SK-N-SH treated with all-trans-retinoic acid at 6 μM for 48 hours (cell line): ENCODE results near the gene FAM228A.
A peak's percentile ranks its signal among the peaks of the same experiment; 100 is the strongest.

Experiments
- ATAC-seq: fragments of 200-7000 bp; cut with Tn5 transposase; 3 replicates; pipeline ENCODE4 v1.9.1; 2020; ENCODE audit warnings: mild to moderate bottlenecking, moderate library complexity
- ARNTL ChIP-seq: fragments of 450-650 bp; formaldehyde crosslinking; IDR thresholded peaks from 2 replicates; pipeline ENCODE4 v1.5.0; 2020; ENCODE audit warnings: low read depth, mild to moderate bottlenecking, moderate library complexity, borderline replicate concordance
- BACH2 ChIP-seq: fragments of 250-450 bp; sonication (Bioruptor Pico); IDR thresholded peaks from 2 replicates; pipeline ENCODE4 v1.9.0; 2021; ENCODE audit warnings: mild to moderate bottlenecking, borderline replicate concordance
- CSDC2 ChIP-seq: fragments of 250-450 bp; sonication (Bioruptor Pico); IDR thresholded peaks from 2 replicates; pipeline ENCODE4 v1.5.0; 2020; ENCODE audit warnings: mild to moderate bottlenecking, moderate library complexity
- CSRNP3 ChIP-seq: fragments of 250-450 bp; sonication (Bioruptor Pico); IDR thresholded peaks from 2 replicates; pipeline ENCODE4 v1.5.1; 2021; ENCODE audit warnings: mild to moderate bottlenecking, moderate library complexity
- ESRRG ChIP-seq: fragments of 250-450 bp; sonication (Bioruptor Pico); IDR thresholded peaks from 2 replicates; pipeline ENCODE4 v1.6.1; 2021; ENCODE audit warnings: mild to moderate bottlenecking
- GLIS3 ChIP-seq: fragments of 250-450 bp; sonication (Bioruptor Pico); IDR thresholded peaks from 2 replicates; pipeline ENCODE4 v1.5.0; 2020; ENCODE audit warnings: mild to moderate bottlenecking, moderate library complexity
- ISL1 ChIP-seq: fragments of 250-450 bp; sonication (Bioruptor Pico); IDR thresholded peaks from 2 replicates; pipeline ENCODE4 v2.1.2; 2022; ENCODE audit warnings: mild to moderate bottlenecking, moderate library complexity
- OSR1 ChIP-seq: fragments of 250-450 bp; sonication (Bioruptor Pico); IDR thresholded peaks from 2 replicates; pipeline ENCODE4 v1.8.0; 2022; ENCODE audit warnings: moderate library complexity, mild to moderate bottlenecking, inconsistent platforms
- POU6F1 ChIP-seq: fragments of 250-450 bp; sonication (Bioruptor Pico); IDR thresholded peaks from 2 replicates; pipeline ENCODE4 v1.8.0; 2021; ENCODE audit warnings: low read depth, mild to moderate bottlenecking, moderate library complexity, borderline replicate concordance
- PPARA ChIP-seq: fragments of 250-450 bp; sonication (Bioruptor Pico); IDR thresholded peaks from 2 replicates; pipeline ENCODE4 v1.5.0; 2020; ENCODE audit warnings: mild to moderate bottlenecking, borderline replicate concordance
- RARB ChIP-seq: fragments of 250-450 bp; sonication (Bioruptor Pico); IDR thresholded peaks from 2 replicates; pipeline ENCODE4 v1.8.0; 2021; ENCODE audit warnings: mild to moderate bottlenecking, moderate library complexity
- SNAI2 ChIP-seq: fragments of 250-450 bp; sonication (Bioruptor Pico); IDR thresholded peaks from 2 replicates; pipeline ENCODE4 v1.5.0; 2020; ENCODE audit warnings: mild to moderate bottlenecking, moderate library complexity
- TCF4 ChIP-seq: fragments of 250-450 bp; sonication (Bioruptor Pico); IDR thresholded peaks from 2 replicates; pipeline ENCODE4 v1.8.0; 2021; ENCODE audit warnings: mild to moderate bottlenecking, moderate library complexity, borderline replicate concordance
- TOX ChIP-seq: fragments of 250-450 bp; sonication (Bioruptor Pico); IDR thresholded peaks from 2 replicates; pipeline ENCODE4 v1.8.0; 2021; ENCODE audit warnings: mild to moderate bottlenecking, moderate library complexity, borderline replicate concordance
- ZC3H10 ChIP-seq: fragments of 250-450 bp; sonication (Bioruptor Pico); IDR thresholded peaks from 2 replicates; pipeline ENCODE4 v1.5.1; 2021; ENCODE audit warnings: mild to moderate bottlenecking, moderate library complexity
- ZFP3 ChIP-seq: fragments of 250-450 bp; sonication (Bioruptor Pico); IDR thresholded peaks from 2 replicates; pipeline ENCODE4 v1.5.0; 2020; ENCODE audit warnings: mild to moderate bottlenecking, moderate library complexity
- ZFP30 ChIP-seq: fragments of 450-650 bp; formaldehyde crosslinking; IDR thresholded peaks from 2 replicates; pipeline ENCODE4 v1.5.0; 2022; ENCODE audit warnings: mild to moderate bottlenecking, moderate library complexity
- ZNF565 ChIP-seq: fragments of 450-650 bp; formaldehyde crosslinking; conservative IDR thresholded peaks from 2 replicates; pipeline ENCODE4 v1.5.0; 2020; ENCODE audit warnings: low read depth, mild to moderate bottlenecking, moderate library complexity
- ZNF70 ChIP-seq: fragments of 450-650 bp; formaldehyde crosslinking; IDR thresholded peaks from 2 replicates; pipeline ENCODE4 v1.5.0; 2020; ENCODE audit warnings: mild to moderate bottlenecking, moderate library complexity
- ZNF8 ChIP-seq: fragments of 450-650 bp; formaldehyde crosslinking; IDR thresholded peaks from 2 replicates; pipeline ENCODE4 v1.5.0; 2020; ENCODE audit warnings: mild to moderate bottlenecking, moderate library complexity
- TF ChIP-seq, protein P1 (sequence below): fragments of 250-450 bp; sonication (Bioruptor Pico); IDR thresholded peaks from 2 replicates; pipeline ENCODE4 v1.8.0; 2020; ENCODE audit warnings: mild to moderate bottlenecking, moderate library complexity, borderline replicate concordance
- TF ChIP-seq, protein P2 (sequence below): fragments of 250-450 bp; sonication (Bioruptor Pico); IDR thresholded peaks from 2 replicates; pipeline ENCODE4 v1.5.1; 2020; ENCODE audit warnings: low read depth, mild to moderate bottlenecking, moderate library complexity

Gene FAM228A

GRCh38 chr2:24228470-24228869 is 53.6 kb downstream of the FAM228A start:
- peak; percentile 73 for ATAC-seq

DNA sequence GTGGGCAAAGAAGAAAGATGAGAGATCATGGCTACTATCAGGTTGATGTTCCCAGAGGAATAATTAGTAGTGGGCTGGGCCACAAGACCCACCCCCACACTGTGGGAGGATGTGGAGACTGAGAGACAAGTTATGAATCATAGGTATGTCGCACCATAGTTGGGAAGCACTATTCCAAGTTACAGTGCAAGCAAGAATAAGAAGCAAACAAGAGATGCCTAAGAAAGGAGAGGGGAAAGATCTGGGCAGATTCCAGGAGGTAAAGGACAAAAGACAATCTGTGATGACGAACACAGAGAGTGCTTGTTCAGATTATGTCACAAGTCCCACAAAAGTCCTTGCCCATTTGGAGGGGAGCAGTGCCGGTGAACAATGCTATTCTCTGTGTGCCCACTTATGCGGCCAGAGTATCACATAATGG is 56.6 kb downstream of the FAM228A start:
- TF ChIP-seq TOX (CRISPR knock-in tag), result no peak
- TF ChIP-seq BACH2 (CRISPR knock-in tag), result no peak
- no peak for TF ChIP-seq ARNTL
- TF ChIP-seq RARB (CRISPR knock-in tag), result no peak
- no peak for TF ChIP-seq ZNF8
- peak; percentile 55 for ATAC-seq

More at GRCh38 chr2:24228470-24228869, 53.6 kb downstream of the FAM228A start:
- TF ChIP-seq ESRRG (CRISPR knock-in tag) (no peak), ZNF565 (no peak), CSRNP3 (no peak), POU6F1 (CRISPR knock-in tag) (no peak), TOX (CRISPR knock-in tag) (no peak), ZNF70 (CRISPR knock-in tag) (no peak), SNAI2 (CRISPR knock-in tag) (no peak), ZFP3 (CRISPR knock-in tag) (no peak), ZFP30 (no peak), RARB (CRISPR knock-in tag) (no peak), ARNTL (no peak), PPARA (CRISPR knock-in tag) (no peak), GLIS3 (CRISPR knock-in tag) (no peak), ZC3H10 (CRISPR knock-in tag) (no peak), OSR1 (CRISPR knock-in tag) (no peak)
- TF ChIP-seq, protein P1, sequence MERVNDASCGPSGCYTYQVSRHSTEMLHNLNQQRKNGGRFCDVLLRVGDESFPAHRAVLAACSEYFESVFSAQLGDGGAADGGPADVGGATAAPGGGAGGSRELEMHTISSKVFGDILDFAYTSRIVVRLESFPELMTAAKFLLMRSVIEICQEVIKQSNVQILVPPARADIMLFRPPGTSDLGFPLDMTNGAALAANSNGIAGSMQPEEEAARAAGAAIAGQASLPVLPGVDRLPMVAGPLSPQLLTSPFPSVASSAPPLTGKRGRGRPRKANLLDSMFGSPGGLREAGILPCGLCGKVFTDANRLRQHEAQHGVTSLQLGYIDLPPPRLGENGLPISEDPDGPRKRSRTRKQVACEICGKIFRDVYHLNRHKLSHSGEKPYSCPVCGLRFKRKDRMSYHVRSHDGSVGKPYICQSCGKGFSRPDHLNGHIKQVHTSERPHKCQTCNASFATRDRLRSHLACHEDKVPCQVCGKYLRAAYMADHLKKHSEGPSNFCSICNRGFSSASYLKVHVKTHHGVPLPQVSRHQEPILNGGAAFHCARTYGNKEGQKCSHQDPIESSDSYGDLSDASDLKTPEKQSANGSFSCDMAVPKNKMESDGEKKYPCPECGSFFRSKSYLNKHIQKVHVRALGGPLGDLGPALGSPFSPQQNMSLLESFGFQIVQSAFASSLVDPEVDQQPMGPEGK, result no peak

DNA sequence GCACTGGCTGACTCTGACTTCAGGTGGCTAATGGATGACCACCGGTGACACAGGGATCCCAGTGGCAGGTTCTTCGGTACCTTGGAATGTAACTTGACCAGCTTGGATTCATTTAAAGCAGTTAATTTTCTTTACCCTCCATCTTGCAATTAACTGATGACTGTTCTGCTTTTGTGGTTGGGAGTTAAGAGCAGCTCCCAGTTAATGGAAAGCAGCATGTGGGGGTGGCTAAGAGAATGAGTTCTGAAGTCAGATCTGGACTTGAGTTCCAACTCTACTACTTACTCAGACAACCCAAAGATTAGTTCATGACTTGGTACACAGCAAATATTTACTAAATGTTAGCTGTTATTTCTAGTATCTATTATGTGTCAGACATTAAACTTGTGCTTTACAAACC is 58.5 kb downstream of the FAM228A start:
- ATAC-seq, result no peak
- TF ChIP-seq, protein P1, result no peak
- no peak for TF ChIP-seq ARNTL
- no peak for TF ChIP-seq POU6F1 (CRISPR knock-in tag)
- no peak for TF ChIP-seq ZFP3 (CRISPR knock-in tag)

GRCh38 chr2:24237313-24237712 is 62.5 kb downstream of the FAM228A start:
- ATAC-seq, result no peak
- TF ChIP-seq, protein P2, sequence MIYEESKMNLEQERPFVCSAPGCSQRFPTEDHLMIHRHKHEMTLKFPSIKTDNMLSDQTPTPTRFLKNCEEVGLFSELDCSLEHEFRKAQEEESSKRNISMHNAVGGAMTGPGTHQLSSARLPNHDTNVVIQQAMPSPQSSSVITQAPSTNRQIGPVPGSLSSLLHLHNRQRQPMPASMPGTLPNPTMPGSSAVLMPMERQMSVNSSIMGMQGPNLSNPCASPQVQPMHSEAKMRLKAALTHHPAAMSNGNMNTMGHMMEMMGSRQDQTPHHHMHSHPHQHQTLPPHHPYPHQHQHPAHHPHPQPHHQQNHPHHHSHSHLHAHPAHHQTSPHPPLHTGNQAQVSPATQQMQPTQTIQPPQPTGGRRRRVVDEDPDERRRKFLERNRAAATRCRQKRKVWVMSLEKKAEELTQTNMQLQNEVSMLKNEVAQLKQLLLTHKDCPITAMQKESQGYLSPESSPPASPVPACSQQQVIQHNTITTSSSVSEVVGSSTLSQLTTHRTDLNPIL (CRISPR knock-in tag), result no peak
- no peak for TF ChIP-seq CSDC2
- no peak for TF ChIP-seq ISL1 (CRISPR knock-in tag)
- TF ChIP-seq ZNF8, result no peak
- no peak for TF ChIP-seq POU6F1 (CRISPR knock-in tag)
- TF ChIP-seq BACH2 (CRISPR knock-in tag), result no peak
- no peak for TF ChIP-seq CSRNP3
- TF ChIP-seq TCF4 (CRISPR knock-in tag), result no peak
- no peak for TF ChIP-seq SNAI2 (CRISPR knock-in tag)
- no peak for TF ChIP-seq PPARA (CRISPR knock-in tag)
- TF ChIP-seq GLIS3 (CRISPR knock-in tag), result no peak
- no peak for TF ChIP-seq TOX (CRISPR knock-in tag)
